ENCODE measurements around the gene PLXNA2.

The PLXNA2 gene

GRCh38 chr1:208151728-208152598 lies 92.2 kb downstream of the PLXNA2 start:
- DNase-seq (ENCODE audit: insufficient read length, low spot score) (no peak), FAIRE-seq (no peak)
- no peak for TF ChIP-seq CTCF (IDR thresholded peaks at IDR 0.05; ENCODE audit: insufficient read depth, missing control alignments)

GRCh38 chr1:208150833-208151458 lies 93.2 kb downstream of the PLXNA2 start:
- no peak for DNase-seq (ENCODE audit: insufficient read length, low spot score)
- no peak for TF ChIP-seq CTCF (IDR thresholded peaks at IDR 0.05; ENCODE audit: insufficient read depth, missing control alignments)
- FAIRE-seq: no peak

GRCh38 chr1:208149776-208150514 lies 94.2 kb downstream of the PLXNA2 start:
- no peak for DNase-seq (ENCODE audit: insufficient read length, low spot score)
- no peak for FAIRE-seq
- TF ChIP-seq CTCF (IDR thresholded peaks at IDR 0.05; ENCODE audit: insufficient read depth, missing control alignments): no peak

- DNase-seq (ENCODE audit: insufficient read length, low spot score) (no peak), FAIRE-seq (no peak)
- TF ChIP-seq CTCF (IDR thresholded peaks at IDR 0.05; ENCODE audit: insufficient read depth, missing control alignments): no peak
Observed at GRCh38 chr1:208149213-208149612, 95.0 kb downstream of the PLXNA2 start.

- no peak for TF ChIP-seq CTCF (IDR thresholded peaks at IDR 0.05; ENCODE audit: insufficient read depth, missing control alignments)
- FAIRE-seq: no peak
- no peak for DNase-seq (ENCODE audit: insufficient read length, low spot score)
Observed at GRCh38 chr1:208148380-208148779, 95.8 kb downstream of the PLXNA2 start.

- DNase-seq (ENCODE audit: insufficient read length, low spot score) (no peak), FAIRE-seq (no peak)
- TF ChIP-seq CTCF (IDR thresholded peaks at IDR 0.05; ENCODE audit: insufficient read depth, missing control alignments): no peak
Observed at GRCh38 chr1:208146650-208147049, 97.5 kb downstream of the PLXNA2 start.
